DOHH2 (cell line): ENCODE measurements around the gene NHSL2.

Source experiments
- H3F3A ChIP-seq: fragments of 200-600 bp; sonication (generic), shearing (Covaris generic); 2 replicates; pipeline ENCODE4 v1.6.0; 2016; ENCODE audit warnings: antibody characterized with exemption, mild to moderate bottlenecking; ENCODE audit not compliant: control insufficient read depth, insufficient read depth
- H3K27ac ChIP-seq: fragments of 200-600 bp; sonication (generic); 2 replicates; pipeline ENCODE4 v1.5.1; 2014; ENCODE audit warnings: low read depth, mild to moderate bottlenecking, low read length, moderate library complexity
- H3K27me3 ChIP-seq: fragments of 200-600 bp; sonication (generic); 2 replicates; pipeline ENCODE4 v1.6.1; 2014; ENCODE audit warnings: mild to moderate bottlenecking, low read length, mixed read lengths; ENCODE audit not compliant: control insufficient read depth
- H3K36me3 ChIP-seq: fragments of 200-600 bp; sonication (generic); 2 replicates; pipeline ENCODE4 v1.6.1; 2014; ENCODE audit warnings: mild to moderate bottlenecking, low read length, moderate library complexity, mixed read lengths; ENCODE audit not compliant: control insufficient read depth
- H3K4me1 ChIP-seq: fragments of 200-600 bp; sonication (generic); 2 replicates; pipeline ENCODE4 v1.6.1; 2014; ENCODE audit warnings: mild to moderate bottlenecking, low read length, mixed read lengths; ENCODE audit not compliant: control insufficient read depth
- H3K4me2 ChIP-seq: fragments of 200-600 bp; sonication (generic); 2 replicates; pipeline ENCODE4 v1.6.0; 2014; ENCODE audit warnings: mild to moderate bottlenecking, low read length, moderate library complexity
- H3K4me3 ChIP-seq: fragments of 200-600 bp; sonication (generic); 2 replicates; pipeline ENCODE4 v1.5.1; 2014; ENCODE audit warnings: mild to moderate bottlenecking, low read length, mixed read lengths
- H3K79me2 ChIP-seq: fragments of 200-600 bp; sonication (generic); 2 replicates; pipeline ENCODE4 v1.6.1; 2014; ENCODE audit warnings: mild to moderate bottlenecking, low read length, mixed read lengths; ENCODE audit not compliant: control insufficient read depth
- H3K9me2 ChIP-seq: fragments of 200-600 bp; sonication (generic); replicated peaks from 2 replicates; pipeline ENCODE4 v1.6.1; 2014; ENCODE audit warnings: mild to moderate bottlenecking, low read length, mixed read lengths; ENCODE audit not compliant: control insufficient read depth
- H3K9me3 ChIP-seq: fragments of 200-600 bp; sonication (generic); 2 replicates; pipeline ENCODE4 v1.6.1; 2014; ENCODE audit warnings: antibody characterized with exemption, low read length, mixed read lengths; ENCODE audit not compliant: control insufficient read depth, insufficient read depth
- H4K20me1 ChIP-seq: fragments of 200-600 bp; sonication (generic); 2 replicates; pipeline ENCODE4 v1.6.0; 2014; ENCODE audit warnings: low read depth, mild to moderate bottlenecking, antibody characterized with exemption, low read length, moderate library complexity; ENCODE audit not compliant: control insufficient read depth, insufficient read depth
- EZH2phosphoT487 ChIP-seq: fragments of 200-600 bp; sonication (generic); IDR thresholded peaks from 2 replicates; pipeline ENCODE4 v1.6.1; 2017; ENCODE audit warnings: borderline replicate concordance, mild to moderate bottlenecking, antibody characterized with exemption, low read length, moderate library complexity, mixed read lengths
- TF ChIP-seq, protein P1 (sequence below): fragments of 200-600 bp; sonication (generic); IDR thresholded peaks from one replicate; pipeline ENCODE4 v1.5.1; 2014; ENCODE audit warnings: antibody characterized with exemption, mild to moderate bottlenecking, low read depth, low read length; ENCODE audit not compliant: poor library complexity, severe bottlenecking

NHSL2 gene

DNA sequence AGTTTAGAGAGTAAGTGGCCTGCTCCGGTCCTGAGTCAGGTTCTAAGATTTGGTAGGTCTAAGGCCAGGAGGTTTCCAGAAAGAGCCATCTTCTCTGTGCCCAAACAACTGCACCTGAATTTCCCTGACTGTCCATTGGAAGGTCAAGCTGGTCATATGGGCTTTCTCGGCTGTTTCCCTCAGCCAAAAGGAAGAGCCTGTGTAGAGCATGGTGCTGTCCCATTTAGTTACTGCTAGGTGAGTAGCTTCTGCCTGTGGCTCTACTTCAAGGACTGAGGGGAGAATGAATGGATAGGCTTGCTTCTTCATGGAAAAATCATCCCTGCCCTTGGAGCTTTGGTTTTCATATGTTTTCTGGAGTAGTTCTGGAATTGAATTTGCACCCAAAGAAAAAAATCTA, 33.7 kb downstream of the NHSL2 start:
- no peaks in the 10 kb centered on the region for H3K27me3 ChIP-seq
- H3K9me2 ChIP-seq = no peaks in the 10 kb centered on the region
- H4K20me1 ChIP-seq = no peaks in the 10 kb centered on the region
- no peaks in the 10 kb centered on the region for H3K4me1 ChIP-seq
- no peak overlapping the region for H3K27ac ChIP-seq
- no peak for TF ChIP-seq EZH2phosphoT487
- TF ChIP-seq, protein P1, sequence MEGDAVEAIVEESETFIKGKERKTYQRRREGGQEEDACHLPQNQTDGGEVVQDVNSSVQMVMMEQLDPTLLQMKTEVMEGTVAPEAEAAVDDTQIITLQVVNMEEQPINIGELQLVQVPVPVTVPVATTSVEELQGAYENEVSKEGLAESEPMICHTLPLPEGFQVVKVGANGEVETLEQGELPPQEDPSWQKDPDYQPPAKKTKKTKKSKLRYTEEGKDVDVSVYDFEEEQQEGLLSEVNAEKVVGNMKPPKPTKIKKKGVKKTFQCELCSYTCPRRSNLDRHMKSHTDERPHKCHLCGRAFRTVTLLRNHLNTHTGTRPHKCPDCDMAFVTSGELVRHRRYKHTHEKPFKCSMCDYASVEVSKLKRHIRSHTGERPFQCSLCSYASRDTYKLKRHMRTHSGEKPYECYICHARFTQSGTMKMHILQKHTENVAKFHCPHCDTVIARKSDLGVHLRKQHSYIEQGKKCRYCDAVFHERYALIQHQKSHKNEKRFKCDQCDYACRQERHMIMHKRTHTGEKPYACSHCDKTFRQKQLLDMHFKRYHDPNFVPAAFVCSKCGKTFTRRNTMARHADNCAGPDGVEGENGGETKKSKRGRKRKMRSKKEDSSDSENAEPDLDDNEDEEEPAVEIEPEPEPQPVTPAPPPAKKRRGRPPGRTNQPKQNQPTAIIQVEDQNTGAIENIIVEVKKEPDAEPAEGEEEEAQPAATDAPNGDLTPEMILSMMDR = no peak
- H3K9me3 ChIP-seq = no peaks in the 10 kb centered on the region
- no peaks in the 10 kb centered on the region for H3K36me3 ChIP-seq
- H3K79me2 ChIP-seq = no peaks in the 10 kb centered on the region
- no peaks in the 10 kb centered on the region for H3F3A ChIP-seq
- H3K4me2 ChIP-seq = no peak overlapping the region
- no peak overlapping the region for H3K4me3 ChIP-seq

DNA sequence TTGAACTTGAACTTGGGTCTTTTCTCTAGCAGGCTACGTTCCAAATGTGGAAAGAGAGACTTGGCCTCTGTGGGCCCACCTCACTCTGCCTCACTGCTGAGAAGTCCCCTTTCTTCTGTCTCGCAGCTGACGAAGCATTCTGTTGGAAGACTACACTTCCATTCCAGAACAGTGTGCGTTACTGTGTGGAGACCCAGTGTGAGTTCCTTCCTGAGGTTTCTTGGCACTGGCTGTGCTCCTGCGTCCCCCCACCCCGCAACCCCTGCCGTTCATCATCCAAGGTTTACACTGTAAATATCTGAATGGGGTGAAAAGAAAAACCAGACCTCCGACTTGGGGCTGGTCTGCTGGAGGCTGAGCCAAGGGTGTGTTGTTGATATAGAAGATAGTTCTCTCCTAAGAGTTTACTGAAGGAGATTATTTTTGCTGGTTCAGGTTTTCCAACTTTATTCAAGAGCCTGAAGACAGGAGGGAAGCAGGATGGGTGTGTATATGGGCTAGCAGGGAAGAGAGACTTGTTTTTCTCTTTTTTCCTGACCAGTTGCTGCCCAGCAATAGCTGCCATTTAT, 34.7 kb downstream of the NHSL2 start:
- H3K4me2 ChIP-seq = no peak overlapping the region

DNA sequence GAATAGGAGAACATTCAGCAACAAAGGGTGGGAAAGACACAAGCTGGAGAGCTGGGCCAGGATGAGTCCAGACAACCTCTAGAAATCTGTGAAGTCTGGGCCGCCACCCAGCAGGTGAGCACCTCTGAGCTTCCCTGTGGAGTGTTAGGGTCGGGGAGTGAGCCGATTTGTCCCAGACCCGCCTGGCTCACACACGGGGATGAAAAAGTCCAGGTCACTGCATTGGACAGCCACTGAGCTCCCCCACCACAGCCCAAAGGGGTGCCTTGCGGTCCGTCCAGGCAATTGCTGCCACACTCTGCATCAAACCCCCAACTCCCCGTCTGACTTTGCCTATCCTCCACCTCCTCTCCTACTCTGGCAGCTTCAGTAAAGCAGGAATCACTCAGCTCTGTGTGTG, 38.7 kb downstream of the NHSL2 start:
- no peaks in the 10 kb centered on the region for H3K4me1 ChIP-seq
- H3K27me3 ChIP-seq = no peaks in the 10 kb centered on the region
- no peaks in the 10 kb centered on the region for H3K36me3 ChIP-seq
- no peaks in the 10 kb centered on the region for H4K20me1 ChIP-seq
- no peaks in the 10 kb centered on the region for H3K9me3 ChIP-seq
- no peaks in the 10 kb centered on the region for H3K9me2 ChIP-seq
- no peak for TF ChIP-seq EZH2phosphoT487
- TF ChIP-seq, protein P1 = no peak
- no peak overlapping the region for H3K4me2 ChIP-seq
- H3K4me3 ChIP-seq = no peak overlapping the region
- no peaks in the 10 kb centered on the region for H3F3A ChIP-seq
- no peak overlapping the region for H3K27ac ChIP-seq
- H3K79me2 ChIP-seq = no peaks in the 10 kb centered on the region

More for the DNA sequence above, 34.7 kb downstream of the NHSL2 start:
- no peaks in the 10 kb centered on the region for H3F3A ChIP-seq
- no peaks in the 10 kb centered on the region for H3K79me2 ChIP-seq
- no peaks in the 10 kb centered on the region for H3K27me3 ChIP-seq
- no peaks in the 10 kb centered on the region for H3K9me2 ChIP-seq
- H3K36me3 ChIP-seq = no peaks in the 10 kb centered on the region
- H4K20me1 ChIP-seq = no peaks in the 10 kb centered on the region
- TF ChIP-seq, protein P1 = no peak
- TF ChIP-seq EZH2phosphoT487 = no peak
- no peaks in the 10 kb centered on the region for H3K9me3 ChIP-seq
- no peak overlapping the region for H3K27ac ChIP-seq
- H3K4me1 ChIP-seq = no peaks in the 10 kb centered on the region
- no peak overlapping the region for H3K4me3 ChIP-seq

DNA sequence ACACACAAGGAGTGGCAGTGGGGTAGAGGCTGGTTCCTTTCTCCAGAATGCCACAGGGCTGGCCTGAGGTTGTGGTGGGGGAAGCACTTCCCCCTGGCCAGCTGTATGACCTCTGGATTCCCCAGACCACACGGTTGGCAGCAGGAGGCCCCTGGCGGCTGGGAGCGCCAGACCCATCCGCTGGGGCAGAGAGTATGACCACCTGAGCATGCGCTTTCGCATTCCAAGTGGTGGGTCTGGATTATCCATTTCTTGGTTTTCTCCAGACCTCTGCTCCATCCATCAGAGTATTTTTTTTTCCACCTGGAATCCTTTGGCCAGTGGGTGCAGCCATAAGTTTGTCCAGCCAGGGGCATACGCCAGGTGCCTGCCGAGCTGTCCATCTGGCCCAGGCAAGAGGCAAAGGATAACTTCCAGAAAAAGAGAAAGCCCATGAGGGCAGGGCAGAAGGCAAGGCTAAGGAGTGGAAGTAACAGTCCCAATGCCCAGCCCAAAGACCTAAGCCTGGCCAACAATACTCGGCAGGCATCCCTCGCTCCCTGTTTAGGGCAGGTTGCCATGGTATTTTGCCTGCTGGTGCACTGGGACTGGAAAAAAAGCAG, 39.3 kb downstream of the NHSL2 start:
- H4K20me1 ChIP-seq = no peaks in the 10 kb centered on the region
- no peak overlapping the region for H3K27ac ChIP-seq
- no peaks in the 10 kb centered on the region for H3K79me2 ChIP-seq
- H3K27me3 ChIP-seq = no peaks in the 10 kb centered on the region
- H3F3A ChIP-seq = no peaks in the 10 kb centered on the region
- H3K36me3 ChIP-seq = no peaks in the 10 kb centered on the region
- no peaks in the 10 kb centered on the region for H3K9me2 ChIP-seq
- H3K4me3 ChIP-seq = no peak overlapping the region
- no peaks in the 10 kb centered on the region for H3K4me1 ChIP-seq
- TF ChIP-seq, protein P1 = no peak
- TF ChIP-seq EZH2phosphoT487 = no peak
- H3K9me3 ChIP-seq = no peaks in the 10 kb centered on the region
- no peak overlapping the region for H3K4me2 ChIP-seq
